Dedifferentiated amniotic fluid mesenchymal stem cell (primary cell): ENCODE results near the gene PCBP3.

Source experiments
- DNase-seq: peaks from one replicate; pipeline ENCODE4 v3.0.0-alpha.2; 2016; ENCODE audit errors: extremely low spot score

PCBP3 gene

DNA sequence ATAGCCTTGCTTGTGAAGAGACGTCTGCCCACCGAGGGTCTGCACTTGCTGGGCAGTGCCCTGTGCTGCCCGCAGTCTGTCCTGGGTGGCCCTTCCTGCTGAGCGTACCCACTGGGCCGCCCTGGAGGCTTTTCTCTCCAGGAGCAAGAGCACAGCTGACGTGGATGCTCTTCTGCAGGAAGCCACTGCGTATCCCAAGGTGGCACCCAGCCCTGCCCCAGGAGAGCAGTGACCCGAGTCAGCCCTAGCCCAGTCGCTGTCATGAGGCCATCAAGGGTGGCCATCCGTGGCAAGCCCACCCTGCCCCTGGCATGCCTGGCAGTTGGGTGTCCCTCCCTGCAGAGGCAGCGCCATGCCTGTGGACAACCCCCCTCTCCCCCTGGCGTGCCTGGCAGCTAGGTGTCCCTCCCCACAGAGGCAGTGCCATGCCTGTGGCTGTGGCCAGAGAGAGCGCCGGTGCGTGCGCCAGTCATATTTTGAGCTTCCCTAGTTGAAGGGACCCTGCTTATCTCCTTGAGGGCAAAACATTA, 286.8 kb downstream of the PCBP3 start:
- no peak for DNase-seq

DNA sequence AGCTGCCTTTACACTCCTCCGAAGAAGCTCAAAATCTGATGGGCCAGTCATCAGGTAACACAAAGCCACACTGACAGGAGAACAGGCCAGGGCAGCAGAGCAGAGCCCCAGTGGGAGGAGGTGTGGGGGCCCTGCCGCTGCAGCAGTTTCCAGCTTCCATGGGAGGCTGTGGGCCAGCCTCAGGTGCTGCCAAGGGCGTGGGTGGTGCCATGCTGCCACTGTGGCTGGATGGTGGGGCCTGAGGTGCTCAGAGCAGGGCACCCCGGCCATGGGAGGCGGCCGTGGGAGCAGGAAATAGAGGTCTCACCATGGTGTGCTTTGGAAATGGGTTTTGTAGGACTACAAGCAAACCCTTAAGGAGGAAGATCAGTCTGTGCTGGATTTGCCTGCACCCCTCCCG, 287.3 kb downstream of the PCBP3 start:
- DNase-seq = no peak

DNA sequence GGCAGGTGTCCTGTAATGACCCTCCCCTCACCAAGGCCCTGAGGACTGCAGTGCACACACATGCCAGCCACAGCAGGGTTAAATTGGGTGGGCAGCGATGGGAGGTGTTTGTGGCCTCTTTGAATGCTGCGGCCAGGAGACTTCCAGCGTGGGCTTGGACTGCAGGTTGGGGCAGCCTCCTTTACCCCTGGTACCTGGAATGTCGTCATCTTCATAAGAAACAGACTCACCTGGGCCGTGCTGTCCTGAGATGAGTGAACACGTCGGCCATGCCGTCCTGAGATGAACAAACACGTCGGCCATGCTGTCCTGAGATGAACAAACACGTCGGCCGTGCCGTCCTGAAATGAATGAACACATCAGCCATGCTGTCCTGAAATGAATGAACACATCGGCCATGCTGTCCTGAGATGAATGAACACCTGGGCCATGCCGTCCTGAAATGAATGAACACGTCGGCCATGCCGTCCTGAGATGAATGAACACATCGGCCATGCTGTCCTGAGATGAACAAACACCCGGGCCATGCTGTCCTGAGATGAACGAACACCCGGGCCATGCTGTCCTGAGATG, 288.0 kb downstream of the PCBP3 start:
- no peak for DNase-seq

DNA sequence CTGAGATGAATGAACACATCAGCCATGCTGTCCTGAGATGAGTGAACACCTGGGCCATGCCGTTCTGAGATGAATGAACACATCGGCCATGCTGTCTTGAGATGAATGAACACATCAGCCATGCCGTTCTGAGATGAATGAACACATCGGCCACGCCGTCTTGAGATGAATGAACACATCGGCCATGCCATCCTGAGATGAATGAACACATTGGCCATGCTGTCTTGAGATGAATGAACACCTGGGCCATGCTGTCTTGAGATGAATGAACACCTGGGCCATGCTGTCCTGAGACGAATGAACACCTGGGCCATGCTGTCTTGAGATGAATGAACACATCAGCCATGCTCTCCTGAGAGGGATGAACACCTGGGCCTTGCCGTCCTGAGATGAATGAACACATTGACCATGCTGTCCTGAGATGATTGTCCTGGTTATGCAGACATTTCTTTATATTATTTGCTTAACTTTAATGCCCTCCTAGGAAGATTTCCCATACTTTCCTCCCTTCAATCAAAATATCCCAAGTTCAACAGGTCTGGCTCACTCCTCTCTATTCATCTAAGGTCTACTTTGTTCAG, 289.5 kb downstream of the PCBP3 start:
- no peak for DNase-seq

DNA sequence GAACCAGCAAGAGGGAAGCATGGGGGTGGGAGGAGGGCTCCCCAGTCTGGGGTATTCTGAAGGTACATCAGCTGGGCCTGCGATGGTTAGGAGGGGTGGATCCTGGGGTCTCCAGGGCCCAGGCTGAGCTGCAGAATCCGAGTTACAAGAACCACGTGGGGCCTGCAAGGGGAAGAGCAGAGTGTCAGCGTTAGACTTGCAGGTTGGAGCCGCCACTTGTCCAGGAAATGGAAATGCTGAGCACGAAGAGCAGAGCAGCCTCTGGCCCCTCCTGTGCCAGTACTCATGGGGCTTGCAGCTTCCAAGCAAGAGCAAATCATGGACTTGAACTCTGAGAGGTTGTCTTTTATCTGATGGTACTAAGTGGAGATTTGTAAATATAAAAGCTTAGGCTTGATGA, 290.6 kb downstream of the PCBP3 start:
- DNase-seq = no peak

DNA sequence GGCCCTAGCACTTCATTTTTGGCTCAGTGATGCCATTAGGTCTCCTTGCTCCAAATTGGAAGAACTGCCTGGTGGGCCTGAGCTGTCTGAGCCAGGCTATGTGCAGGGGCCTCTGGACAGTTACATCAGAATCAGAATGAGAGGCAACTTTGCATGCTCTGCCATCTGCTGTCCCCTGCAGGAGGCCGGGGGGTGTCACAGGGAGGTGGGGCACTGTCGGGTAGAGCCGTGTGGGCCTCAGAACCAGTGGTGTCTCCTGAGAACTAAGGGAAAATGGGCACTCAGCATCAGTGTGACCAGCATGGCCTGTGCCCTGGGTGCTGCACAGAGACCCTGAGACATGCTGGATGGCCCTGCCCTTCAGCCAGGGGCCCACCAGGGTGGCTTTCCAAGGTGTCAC, 291.0 kb downstream of the PCBP3 start:
- DNase-seq = no peak

DNA sequence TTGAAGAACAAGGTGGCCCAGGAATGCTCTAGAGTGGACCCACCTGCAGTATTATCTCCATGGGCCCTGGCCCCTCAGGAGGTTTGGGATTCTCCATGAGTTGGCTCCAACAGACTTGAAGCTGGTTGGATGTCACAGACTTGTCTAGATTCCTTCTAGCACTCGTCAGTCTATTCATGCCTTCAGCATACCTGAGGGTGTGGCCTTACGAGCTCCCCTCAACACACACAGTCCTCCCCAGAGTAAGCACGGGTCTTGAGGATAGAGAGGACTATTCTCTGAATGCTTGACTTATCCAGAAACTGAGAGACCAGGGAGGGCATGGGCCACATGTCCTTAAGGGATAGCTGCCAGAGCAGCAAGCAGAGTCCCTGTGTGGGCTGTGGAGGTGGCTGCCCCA, 292.1 kb downstream of the PCBP3 start:
- DNase-seq = no peak

DNA sequence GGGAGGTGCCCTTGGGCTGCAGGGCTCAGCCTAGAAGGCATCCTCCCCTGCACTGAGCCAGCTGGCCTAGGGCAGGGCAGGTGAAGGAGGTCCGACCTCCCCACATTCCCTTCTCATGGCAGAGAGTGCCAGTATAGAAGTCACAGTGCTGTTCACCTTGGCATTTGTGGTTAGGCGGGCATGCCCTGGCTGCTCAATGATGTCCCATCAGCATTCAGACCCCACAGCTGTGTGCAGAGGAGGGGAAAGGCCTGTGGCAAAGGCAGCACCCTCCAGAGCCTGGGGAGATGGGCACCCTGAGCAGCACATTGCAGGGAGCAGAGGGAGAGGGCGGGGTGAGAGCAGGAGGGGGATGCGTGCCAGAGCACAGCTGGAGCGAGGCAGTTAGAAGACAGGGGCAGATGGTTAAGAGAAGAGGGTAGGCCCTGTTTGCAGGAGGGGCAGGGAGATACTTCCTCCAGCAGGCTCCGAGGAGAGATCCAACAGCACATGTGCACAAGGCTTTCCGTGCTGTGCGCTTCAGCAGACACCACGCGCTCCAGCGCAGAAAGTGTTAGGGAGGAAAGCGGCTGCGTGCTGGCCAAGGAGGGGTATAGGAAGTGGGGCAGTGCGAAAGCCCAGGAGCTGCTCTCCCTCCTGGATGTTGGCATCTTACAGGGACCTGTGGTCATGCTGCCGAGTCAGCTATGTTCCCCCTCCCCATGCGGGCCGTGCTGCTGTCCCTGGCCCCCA, 294.4 kb downstream of the PCBP3 start:
- no peak for DNase-seq

DNA sequence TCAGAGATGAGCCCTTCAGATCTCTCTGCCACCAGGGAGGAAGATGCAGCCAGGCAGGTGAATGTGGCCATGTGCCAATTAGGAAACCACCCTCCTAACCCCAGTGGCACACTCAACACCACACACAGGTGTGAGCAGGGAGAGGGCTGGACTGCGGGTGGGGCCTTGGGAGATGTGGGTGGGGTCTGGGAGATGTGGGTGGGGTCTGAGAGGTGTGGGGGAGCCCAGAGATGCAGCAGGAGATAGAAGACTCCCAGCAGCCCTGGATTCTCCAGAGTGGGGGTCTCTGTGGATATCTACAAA, 294.9 kb downstream of the PCBP3 start:
- no peak for DNase-seq

DNA sequence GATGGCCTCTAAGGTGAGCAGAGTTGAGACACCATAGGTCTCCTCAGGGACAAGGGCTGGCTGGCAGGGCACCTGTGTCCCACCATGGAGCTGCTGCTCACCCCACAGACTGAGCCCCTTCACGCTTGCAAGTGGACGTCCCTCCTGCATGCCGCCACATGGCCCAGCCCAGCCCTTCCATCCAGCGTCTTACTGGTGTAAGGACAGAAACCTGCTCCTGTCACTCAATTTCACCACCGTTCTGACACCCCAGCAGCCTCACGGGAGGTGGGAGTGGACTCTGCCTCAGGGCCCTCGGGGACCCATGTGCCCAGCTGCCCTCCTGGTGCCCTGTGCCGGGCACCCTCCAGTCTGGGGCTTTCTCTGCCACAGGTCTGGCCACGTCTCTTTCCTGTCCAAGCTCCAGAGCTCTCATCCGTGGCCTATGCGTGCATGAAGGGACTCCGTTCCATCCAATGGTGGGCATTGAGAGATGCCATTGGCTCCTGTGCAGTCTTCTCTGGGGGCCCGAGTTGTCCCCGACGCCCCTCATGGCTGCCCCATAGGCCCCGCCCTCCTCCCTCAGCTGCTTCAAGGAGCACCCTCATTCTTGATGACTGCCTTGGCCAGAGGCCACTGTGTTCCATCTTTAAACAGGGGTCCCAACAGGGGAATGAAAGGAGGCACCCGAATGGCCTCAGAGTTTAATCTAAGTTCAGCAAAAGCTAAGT, 295.4 kb downstream of the PCBP3 start:
- no peak for DNase-seq

DNA sequence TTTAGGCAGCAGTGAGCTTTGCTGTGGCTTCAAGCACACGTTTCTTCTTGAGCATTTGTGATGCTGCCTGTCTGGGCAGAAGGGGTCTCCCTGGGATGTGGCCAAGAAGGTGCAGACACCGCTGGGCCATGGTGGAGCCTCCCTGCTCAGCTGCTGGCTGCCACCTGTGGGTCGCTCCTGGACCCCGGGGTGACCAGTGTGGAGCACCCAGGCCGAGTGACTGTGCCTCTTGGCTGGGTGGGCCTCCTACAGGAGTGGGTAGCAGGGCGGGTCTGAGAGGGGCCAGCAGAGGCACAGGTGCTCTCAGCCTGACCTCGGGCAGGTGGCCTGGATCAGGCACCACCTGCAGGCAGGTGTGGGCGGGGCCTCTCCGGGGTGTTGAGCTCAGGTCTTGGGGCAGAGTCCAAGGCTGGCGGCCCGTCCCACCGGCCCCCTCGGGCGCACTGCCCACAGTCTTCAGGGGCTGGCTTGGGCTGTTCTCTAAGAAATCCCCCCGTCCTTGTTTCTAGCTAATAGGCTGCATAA, 296.1 kb downstream of the PCBP3 start:
- no peak for DNase-seq

DNA sequence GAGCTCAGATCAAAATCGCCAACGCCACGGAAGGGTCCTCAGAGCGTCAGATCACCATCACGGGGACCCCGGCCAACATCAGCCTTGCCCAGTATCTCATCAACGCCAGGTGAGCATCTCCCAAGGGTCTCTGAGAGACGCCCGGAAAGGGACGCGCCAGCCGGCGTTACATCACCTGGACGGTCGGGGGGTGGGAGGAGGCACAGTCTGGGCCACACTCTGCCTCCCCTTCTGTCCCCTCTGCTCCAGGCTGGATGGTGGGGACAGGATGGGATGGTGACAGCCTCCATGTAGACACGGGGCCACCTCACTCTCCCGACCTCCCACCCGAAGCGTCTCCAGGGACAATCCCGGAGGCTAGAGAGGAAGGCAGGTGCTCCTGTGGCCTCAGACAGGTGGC, 296.6 kb downstream of the PCBP3 start:
- no peak for DNase-seq

DNA sequence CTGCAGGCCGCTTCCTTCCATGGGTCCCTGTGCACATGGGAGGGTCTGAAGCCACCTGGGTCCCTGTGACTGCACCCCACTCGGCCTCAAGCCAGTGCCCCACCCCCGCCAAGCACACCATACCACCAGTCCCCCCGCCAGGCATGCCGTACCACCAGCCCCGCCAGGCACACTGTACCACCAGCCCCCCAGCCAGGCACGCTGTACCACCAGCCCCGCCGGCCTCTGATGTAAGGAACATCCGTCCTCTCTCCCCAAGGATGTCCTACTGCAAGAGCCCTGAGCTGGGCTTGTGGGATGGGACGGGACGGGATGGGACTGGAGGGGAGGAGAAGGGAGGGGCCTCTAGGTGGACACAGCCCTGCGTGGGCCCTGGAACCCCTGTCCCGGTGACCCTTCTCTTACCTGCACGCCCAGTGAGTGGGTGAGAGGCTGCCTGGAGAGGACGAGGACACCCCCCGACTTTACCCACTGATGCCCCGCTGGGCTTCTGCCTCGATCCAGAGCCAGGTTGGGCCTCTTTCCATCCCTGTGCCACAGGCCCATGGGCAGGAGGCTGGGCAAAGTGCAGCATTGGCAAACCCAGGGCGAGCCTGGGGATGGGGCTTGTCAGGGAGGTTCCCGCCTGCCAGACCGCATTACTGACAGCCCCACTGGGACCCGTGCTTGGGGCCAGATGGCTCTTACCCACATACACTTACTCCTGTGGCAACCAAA, 297.3 kb downstream of the PCBP3 start:
- DNase-seq = no peak

DNA sequence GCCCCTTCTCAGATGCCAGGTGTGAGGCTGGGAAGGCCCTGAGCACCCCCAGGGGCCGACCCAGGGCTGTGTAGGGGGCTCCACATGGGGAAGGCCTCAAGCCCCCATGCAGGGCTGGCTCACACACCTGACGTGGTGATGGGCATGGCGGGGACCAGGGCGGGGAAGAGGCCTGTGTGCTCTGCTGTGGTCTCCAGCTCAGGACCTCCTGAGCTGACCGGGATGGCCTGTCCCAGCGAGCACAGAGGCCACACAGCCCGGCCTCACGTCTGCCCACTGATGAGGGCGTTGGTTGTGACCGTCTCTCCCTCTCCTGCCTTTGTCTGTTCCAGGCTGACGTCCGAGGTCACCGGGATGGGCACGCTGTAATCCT, 297.8 kb downstream of the PCBP3 start:
- no peak for DNase-seq

DNA sequence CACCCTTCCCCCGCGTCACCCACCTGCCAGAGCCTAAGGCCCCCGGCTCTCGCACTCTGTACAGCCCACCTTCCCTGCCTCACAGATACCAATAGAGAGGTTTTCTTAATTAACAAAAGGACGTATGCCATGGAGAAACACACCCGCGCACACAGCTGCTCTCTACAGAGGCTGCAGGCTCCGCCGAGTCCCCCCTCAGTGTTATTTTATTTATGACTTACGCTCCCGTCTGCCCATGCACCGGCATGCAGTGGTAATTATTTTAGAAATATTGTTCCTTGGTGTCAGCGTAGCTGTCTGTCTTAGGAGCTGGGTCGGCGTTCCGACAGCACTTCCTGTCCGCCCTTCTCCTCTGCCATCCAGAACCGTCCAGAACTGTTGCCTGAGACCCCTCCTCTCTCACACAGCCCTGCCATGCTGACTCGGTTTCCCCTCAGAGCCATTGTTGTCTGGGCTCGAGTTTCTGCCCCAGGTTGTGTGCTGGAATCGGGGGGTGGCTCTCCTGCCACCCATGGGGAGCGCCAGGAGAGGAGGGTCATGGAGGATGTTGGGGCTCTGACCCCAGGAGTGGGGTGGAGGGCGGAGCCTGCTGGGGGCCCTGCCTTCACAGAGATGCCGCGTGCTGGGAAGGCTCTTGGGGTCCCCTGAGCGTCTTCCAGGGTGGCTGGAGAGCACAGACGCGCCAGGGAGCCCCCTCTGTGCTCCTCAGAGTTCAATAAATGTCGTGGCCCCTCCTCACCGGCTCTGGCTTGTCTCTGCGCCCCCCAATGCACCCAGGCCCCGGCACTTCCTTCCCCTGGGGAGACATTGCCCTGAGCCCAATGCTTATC, 298.4 kb downstream of the PCBP3 start:
- DNase-seq = no peak

DNA sequence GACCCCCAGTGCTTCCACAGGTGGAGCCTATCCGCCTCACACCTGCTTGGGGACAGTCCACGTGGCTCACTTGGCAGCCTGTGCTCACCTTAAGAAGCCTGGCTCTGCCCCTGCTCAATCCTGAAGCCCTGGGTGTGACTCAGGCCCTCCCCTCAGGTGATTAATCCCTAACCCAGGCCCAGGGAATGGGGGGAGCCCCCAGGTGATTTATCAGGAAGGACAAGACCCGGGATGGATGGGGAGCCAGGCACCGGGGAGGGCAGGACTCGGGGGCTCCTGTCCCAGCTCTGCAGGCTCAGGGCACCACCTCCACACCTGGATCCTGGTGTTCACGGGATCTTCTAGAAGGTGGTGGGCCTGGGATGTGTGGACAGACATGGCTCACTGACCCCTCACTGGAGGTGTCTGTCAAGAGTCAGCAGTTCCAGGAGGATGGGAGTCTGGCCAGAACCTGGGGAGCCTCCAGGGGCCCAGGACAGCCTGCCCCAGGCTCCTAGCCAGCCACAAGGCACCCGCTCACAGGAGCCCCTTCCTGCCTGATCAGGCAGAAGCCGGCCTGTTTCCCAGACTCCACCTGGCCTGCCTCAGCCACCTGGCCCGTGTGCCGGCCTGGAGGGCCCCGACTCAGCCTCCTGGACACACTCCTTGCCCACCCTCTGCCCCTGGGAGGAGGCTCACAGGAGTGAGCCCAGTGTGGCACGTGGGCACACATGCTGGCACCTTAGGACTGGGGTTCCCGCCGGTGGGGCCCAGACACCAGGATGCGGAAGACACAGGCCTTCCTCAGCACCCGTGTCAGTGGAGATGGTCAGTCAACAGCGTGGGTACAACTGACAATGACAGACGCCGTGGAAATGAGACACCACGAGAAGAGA, 299.5 kb downstream of the PCBP3 start:
- DNase-seq = no peak

DNA sequence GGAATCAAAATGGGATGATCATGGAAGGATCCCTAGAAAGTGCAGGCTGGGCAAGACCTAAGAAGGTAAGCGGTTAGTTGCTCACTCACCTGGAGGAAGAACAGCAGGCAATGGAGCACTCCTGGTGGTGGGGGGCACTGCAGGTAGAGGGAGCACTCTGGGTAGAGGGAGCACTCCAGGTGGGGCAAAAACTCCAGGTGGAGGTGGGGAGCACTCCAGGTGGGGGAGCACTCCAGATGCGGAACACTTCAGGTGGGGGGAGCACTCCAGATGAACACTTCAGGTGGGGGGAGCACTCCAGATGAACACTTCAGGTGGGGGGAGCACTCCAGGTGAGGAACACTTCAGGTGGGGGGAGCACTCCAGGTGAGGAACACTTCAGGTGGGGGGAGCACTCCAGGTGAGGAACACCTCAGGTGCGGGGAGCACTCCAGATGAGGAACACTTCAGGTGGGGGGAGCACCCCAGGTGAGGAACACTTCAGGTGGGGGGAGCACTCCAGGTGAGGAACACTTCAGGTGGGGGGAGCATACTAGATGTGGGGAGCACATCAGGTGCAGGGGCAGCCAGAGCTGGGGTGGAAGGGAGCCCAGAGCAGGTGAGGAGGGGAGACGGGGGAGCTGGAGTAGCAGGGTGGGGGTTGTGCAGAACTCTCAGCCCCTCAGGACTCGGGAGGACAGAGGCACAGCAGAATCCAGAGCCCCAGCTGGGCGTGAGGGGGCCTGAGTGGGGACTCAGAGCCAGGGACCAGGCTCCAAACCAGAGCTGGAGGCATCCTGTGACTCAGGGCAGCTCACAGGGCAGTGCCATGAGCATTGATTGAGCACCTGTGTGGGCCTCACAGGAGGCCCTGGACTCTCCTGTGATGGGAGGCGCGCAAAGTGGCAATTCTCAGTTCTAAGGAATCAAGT, 300.4 kb downstream of the PCBP3 start:
- DNase-seq = no peak

DNA sequence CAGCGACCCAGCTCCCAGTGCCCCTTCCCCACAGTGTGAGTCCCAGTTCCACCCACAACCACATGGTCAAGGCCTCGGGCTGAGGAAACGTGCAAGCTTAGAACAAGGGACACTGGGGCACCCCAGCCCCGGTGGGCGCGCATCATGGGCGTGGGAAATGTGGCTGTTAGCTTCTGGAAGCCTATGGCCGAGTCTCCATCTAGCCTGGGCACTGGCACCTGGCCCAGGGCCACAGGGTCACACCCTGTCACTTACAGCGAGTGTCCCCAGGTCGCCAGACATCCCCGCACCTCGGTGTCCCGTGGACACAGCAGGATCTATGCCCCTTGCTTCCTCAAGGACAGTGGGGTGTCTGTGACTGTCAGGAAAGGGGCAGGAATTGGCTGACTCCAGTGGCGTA, 301.1 kb downstream of the PCBP3 start:
- DNase-seq = no peak
